SU-DHL-6 (cell line): ENCODE data around the gene MMAB.

Experiments
- CTCF ChIP-seq: fragments of 200-600 bp; sonication (generic); IDR thresholded peaks from one replicate; pipeline ENCODE4 v1.5.1; 2017; ENCODE audit warnings: antibody characterized with exemption, mild to moderate bottlenecking, low read length, moderate library complexity; ENCODE audit not compliant: insufficient read depth, poor library complexity, severe bottlenecking
- EZH2phosphoT487 ChIP-seq: fragments of 200-600 bp; sonication (generic), shearing (Covaris generic); conservative IDR thresholded peaks from 2 replicates; pipeline ENCODE4 v1.6.1; 2018; ENCODE audit warnings: mild to moderate bottlenecking, antibody characterized with exemption, low read length, moderate library complexity, mixed read lengths

- no peak for TF ChIP-seq CTCF
- TF ChIP-seq EZH2phosphoT487: no peak
Observed at GRCh38 chr12:109605016-109605415, 31.7 kb upstream of the MMAB start.
